HG03103 (cell line): ENCODE results near the gene AGMAT.

Source experiments
- ATAC-seq: cut with Tn5 transposase; IDR thresholded peaks from one replicate; pipeline ENCODE4 v1.9.1; 2021; ENCODE audit warnings: low read depth; ENCODE audit not compliant: unreplicated experiment

AGMAT gene

DNA sequence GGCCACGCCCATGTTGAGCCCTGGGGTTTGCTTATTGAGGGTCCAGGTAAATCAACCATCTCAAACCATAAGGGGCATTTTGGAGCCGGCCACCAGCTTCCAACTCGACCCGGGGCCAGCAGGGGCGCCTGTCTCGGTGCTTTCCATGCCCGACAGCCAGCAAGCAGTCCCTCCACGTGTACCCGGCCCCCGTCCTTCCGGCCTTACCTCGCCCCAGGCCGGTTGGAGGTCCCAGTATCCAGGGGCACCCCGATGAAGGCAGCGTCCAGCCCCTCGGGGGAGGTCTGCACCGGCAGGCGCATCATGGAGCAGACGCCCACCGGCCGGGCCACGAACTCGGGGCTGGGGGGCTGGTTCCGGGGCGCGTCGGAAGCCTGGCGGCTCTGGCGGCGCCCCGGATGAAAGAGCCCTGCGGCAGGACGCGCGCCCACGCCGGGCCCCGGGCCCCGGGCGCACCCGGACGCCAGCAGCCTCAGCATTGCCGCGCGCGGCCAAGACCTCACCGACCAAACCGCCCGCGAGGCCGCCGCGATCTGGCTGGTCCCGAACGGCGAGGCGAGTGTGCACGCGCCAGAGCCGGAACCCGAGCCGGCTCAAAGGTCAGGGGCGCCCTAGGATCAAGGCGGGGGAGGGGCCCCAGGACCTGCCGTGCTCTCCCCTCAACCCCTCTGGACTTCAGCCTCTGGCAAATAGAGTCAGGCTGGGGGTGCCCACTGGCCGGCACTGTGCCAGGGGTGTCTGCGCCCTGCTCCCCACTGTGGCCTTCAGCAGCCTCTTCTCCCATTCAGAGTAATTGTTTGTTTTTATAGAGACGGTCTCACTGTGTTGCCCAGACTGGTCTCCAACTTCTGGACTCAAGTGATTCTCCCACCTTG, at the start of gene AGMAT:
TSS of gene AGMAT (minus strand) at position 563 of the 875 bp plus-strand sequence. CDS start at position 479, 84 bp downstream.
- ATAC-seq, result peak; percentile 59

GRCh38 chr1:15633756-15634420, 49.0 kb upstream of the AGMAT start:
- ATAC-seq, result no peak

GRCh38 chr1:15628003-15628402, 43.2 kb upstream of the AGMAT start:
- ATAC-seq, result no peak

DNA sequence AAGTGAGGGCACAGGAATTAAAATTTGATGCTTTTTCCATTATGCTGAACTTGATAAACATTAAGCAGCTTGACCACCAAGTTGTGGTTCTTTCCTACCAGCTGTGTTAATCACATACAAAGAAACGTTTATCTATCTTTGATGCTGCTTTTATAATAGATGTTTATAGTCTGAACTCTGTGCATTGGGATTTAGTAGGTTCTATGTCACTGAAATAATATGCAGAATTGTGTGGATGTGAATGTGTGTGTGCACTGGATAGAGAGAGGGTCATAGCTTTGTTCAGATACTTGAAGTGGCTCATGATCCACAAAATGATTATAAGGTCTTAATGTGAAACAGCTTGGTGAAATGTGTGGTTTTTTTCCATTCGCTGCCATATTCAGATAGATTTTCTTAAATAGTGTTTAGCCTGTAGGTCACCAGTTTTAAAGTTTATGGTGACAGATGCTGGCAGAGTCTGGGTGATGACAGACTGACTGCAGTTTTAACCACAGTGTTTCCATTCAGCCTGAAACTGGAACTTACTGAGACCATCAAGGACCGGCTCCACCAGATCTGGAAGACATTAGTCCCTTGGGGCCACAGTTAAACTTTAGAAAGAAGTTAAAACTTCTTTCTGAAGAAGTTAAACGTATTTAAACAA, 42.6 kb upstream of the AGMAT start:
- peak; percentile 86 for ATAC-seq

GRCh38 chr1:15626269-15626950, 41.6 kb upstream of the AGMAT start:
- no peak for ATAC-seq

DNA sequence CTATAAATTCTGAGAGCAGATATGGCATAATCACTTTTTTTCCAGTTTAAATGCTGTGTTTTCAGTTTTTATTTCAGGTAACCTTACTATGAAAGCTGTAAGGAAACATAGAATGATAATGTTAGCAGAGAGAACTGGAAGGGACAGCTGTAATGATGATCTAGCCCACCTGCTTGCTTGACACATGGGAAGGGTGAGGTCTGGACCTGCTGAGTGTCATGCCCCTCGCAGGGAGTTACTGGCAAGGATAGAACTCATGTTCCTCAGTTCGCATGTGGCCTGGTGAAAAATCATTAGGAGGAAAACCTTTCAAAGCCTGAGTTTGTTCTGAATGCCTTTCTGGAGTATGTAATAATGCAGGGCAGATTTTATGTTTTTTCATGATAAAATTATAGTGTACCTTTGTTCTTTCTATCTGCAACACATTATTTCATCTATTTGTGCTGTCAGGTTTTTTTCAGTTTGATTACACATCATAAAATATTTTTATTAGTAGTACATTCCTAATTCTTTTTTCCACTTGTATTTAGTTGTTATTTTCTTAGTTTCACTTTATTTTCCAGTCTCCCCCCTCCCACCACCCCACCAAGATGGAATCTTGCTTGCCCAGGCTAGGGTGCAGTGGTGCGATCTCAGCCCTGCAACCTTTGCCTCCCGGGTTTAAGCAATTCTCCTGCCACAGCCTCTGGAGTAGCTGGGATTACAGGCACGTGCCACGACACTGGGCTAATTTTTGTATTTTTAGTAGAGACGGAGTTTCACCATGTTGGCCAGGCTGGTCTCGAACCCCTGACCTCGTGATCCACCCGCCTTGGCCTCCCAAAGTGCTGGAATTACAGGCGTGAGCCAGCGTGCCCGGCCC, 40.4 kb upstream of the AGMAT start:
- no peak for ATAC-seq

DNA sequence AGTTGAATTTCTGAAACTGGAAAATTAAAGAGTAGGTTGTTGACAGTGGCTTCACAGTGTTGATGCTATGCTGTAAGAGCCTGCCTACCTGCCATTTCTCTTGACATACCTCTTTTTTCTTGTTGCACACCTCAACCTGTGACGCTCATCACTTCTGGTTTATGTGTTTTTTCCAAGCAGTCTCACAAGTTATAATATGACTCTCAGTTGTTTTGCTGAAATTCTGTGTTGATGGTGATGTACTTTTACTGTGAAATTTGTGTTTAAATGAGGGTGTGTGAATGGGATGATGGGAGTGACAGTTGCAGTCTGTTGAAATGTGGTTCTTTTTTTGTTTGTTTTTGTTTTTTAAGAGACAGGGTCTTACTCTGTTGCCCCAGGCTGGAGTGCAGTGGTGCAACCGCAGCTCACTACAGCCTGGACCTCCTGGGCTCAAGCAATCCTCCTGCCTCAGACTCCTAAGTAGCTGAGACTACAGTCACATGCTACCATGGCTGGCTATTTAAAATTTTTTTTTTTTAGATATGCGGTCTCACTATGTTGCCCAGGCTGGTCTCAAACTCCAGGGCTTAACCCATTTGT, 39.4 kb upstream of the AGMAT start:
- ATAC-seq, result no peak

GRCh38 chr1:15623435-15623834, 38.6 kb upstream of the AGMAT start:
- no peak for ATAC-seq

GRCh38 chr1:15622712-15623373, 38.0 kb upstream of the AGMAT start:
- ATAC-seq, result no peak

DNA sequence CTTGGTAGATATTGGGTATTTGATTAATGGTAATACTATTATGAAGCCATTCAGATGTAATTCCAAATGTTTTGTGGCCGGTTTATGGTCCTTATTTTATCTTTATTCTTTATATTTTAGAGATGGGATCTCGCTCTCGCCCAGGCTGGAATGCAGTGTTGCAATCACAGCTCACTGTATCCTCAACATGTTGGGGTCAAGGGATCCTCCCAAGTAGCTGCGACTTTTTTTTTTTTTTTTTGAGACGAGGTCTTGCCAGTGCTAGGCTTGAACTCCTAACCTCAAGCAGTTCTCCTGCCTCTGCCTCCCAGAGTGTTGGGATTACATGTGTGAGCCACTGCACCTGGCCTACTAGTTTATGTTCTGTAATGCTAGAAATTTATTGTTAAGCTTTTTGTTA, 37.1 kb upstream of the AGMAT start:
- ATAC-seq, result no peak

DNA sequence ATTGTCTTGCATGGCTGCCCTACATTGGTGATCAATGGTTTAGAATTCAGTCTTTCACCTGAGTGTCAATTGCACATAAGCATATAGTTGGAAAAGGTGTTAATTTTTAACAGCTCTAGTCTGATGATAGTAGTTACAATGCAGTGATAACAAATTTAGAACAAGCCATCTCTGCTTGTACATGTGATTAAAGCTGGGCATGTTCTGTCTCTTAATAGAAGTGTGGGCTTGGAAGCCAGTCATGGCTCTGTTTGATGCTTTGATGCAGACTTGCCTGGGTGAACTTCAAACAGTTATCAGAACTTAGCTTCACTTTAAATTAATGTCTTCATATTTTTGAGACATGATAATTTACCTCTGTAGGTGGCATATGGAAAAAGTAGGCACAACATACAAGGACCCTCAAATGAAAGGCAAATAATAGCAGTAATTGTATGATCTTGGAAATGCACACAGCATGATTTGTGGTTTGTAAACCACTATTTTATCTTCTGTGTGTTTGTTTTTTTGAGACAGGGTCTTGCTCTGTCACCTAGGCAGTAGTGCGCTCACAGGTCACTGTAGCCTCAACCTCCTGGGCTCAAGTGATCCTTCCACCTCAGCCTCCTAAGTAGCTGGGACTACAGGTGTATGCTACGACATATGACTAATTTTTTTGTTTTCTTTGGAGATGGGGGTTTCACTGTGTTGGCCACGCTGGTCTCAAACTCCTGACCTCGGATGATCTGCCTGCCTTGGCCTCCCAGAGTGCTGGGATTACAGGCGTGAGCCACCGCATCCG, 36.2 kb upstream of the AGMAT start:
- ATAC-seq, result no peak

GRCh38 chr1:15620155-15620545, 35.3 kb upstream of the AGMAT start:
- no peak for ATAC-seq

- ATAC-seq, result peak; percentile 2
Measured at GRCh38 chr1:15618655-15619525, 34.0 kb upstream of the AGMAT start.

DNA sequence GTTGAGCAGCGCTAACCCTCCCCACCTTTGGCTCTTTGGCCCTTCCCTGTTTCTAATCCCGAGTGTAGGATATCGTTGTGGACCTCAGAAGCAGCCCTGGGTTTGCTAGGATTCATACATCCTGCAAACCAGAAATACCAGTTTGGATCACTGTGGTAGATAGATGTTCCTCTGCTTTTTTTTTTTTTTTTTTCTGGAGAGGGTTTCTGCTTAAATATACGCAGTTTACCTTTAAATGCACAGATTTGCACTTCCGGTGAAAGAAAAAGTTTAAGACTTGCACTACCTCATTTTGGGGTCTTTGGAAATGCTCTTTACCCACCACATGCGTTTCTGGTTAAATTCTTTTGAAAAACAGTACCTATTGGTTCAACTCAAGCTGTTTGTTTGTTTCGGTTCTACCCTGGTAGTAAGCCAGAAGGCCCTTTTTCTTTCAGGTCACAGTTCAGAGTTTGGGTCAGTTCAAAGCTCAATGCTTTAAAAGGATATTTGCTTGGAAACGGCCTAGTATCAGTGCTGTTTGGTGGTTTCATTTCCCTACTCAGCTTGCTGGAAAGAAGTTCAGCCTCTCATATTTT, 33.3 kb upstream of the AGMAT start:
- ATAC-seq, result peak; percentile 37

- ATAC-seq, result peak; percentile 51
Measured at GRCh38 chr1:15617173-15618076, 32.6 kb upstream of the AGMAT start, which contains the start of gene DDI2. Gene DDI2, plus strand, starts transcription at chr1:15617458. Its CDS starts 213 bp downstream, at chr1:15617671.
